CD4-positive, alpha-beta T cell (primary cell): ENCODE results near the gene NCDN. TPM values are rescaled to one million over a fixed set of nuclear protein-coding genes. Genes with fewer than 3 reads are reported as not detected.

ENCODE experiments used
- ATAC-seq: fragments of 200-7000 bp; cut with Tn5 transposase; one replicate; pipeline ENCODE4 v1.10.0; 2022; ENCODE audit warnings: mild to moderate bottlenecking; ENCODE audit not compliant: poor library complexity
- CTCF ChIA-PET: fragments of 350-600 bp; sonication (Branson Sonifier 250); formaldehyde crosslinking; loops from one replicate; lab custom pipeline; 2021; ENCODE audit warnings: antibody characterized with exemption, inconsistent platforms; lab: Charles Lee
- POLR2A ChIA-PET: fragments of 350-600 bp; sonication (Branson Sonifier 250); formaldehyde crosslinking; loops from one replicate; lab custom pipeline; 2021; ENCODE audit warnings: antibody characterized with exemption, inconsistent platforms; lab: Charles Lee
- DNase-seq, 14 experiments: peaks; one replicate each; pipeline ENCODE4 v3.0.0-alpha.2; 2013 to 2020; ENCODE audit warnings: mixed read lengths in 2 of 14
- H3K27ac ChIP-seq, 2 donors: one replicate each; pipeline versions ENCODE4 v1.5.1 to v1.7.0; 2013; ENCODE audit warnings: low read length in 2 of 2, low read depth in 1 of 2, mild to moderate bottlenecking in 1 of 2
- H3K27me3 ChIP-seq, 2 experiments: 1 replicate in 1 of 2; 2 replicates in 1 of 2; pipeline versions ENCODE4 v1.6.1 to v1.7.0; 2013; ENCODE audit warnings: low read length in 2 of 2, control low read depth in 1 of 2, mild to moderate bottlenecking in 1 of 2, moderate library complexity in 1 of 2; ENCODE audit not compliant: insufficient read depth in 2 of 2, control insufficient read depth in 1 of 2
- H3K36me3 ChIP-seq: one replicate; pipeline ENCODE4 v1.6.1; 2013; ENCODE audit warnings: low read length, control low read depth; ENCODE audit not compliant: insufficient read depth
- H3K4me1 ChIP-seq: one replicate; pipeline ENCODE4 v1.6.1; 2013; ENCODE audit warnings: low read length, control low read depth; ENCODE audit not compliant: insufficient read depth
- H3K4me3 ChIP-seq: one replicate; pipeline ENCODE4 v1.5.1; 2013; ENCODE audit warnings: mild to moderate bottlenecking, low read length, moderate library complexity
- H3K9me3 ChIP-seq, 2 experiments: 1 replicate in 1 of 2; 2 replicates in 1 of 2; pipeline versions ENCODE4 v1.6.1 to v1.7.0; 2013; ENCODE audit warnings: low read length in 2 of 2, mild to moderate bottlenecking in 2 of 2, control low read depth in 1 of 2, moderate library complexity in 1 of 2; ENCODE audit not compliant: control insufficient read depth in 1 of 2, insufficient read depth in 1 of 2
- H3K27ac Mint-ChIP-seq: one replicate; pipeline ENCODE4 v1.8.0; 2020; ENCODE audit warnings: mixed read lengths
- H3K27me3 Mint-ChIP-seq: one replicate; pipeline ENCODE4 v1.8.0; 2021; ENCODE audit warnings: mixed read lengths
- H3K36me3 Mint-ChIP-seq: one replicate; pipeline ENCODE4 v1.8.0; 2021; ENCODE audit warnings: low read depth, mixed read lengths
- H3K4me1 Mint-ChIP-seq: one replicate; pipeline ENCODE4 v1.8.0; 2021; ENCODE audit warnings: low read depth, mixed read lengths
- H3K4me3 Mint-ChIP-seq: one replicate; pipeline ENCODE4 v1.8.0; 2020; ENCODE audit warnings: mild to moderate bottlenecking, mixed read lengths
- H3K9me3 Mint-ChIP-seq: one replicate; pipeline ENCODE4 v1.8.0; 2020; ENCODE audit warnings: mixed read lengths
- CTCF ChIP-seq: fragments of 200-600 bp; IDR thresholded peaks from one replicate; pipeline ENCODE4 v1.8.0; 2022; ENCODE audit warnings: antibody characterized with exemption, mild to moderate bottlenecking
- intact Hi-C, 2 experiments: fragments of 100-400 bp; cut with DNase I in 1 of 2; cut with micrococcal nuclease in 1 of 2; formaldehyde crosslinking; loops; one replicate each; pipeline versions ENCODE4 v1.15.1 to v1.9.0; 2023 to 2025; cut with DNase I, micrococcal nuclease
- total RNA-seq, 174 experiments: library from RNA in 2 of 174; stranded (reverse) in 2 of 174; gene quantifications; one replicate each; pipeline ENCODE4 v1.2.3 and lab custom pipeline; 2021 to 2026

The NCDN gene
- total RNA-seq, 2 experiments from 2014 or later = 12.8 to 14.2 TPM

DNA sequence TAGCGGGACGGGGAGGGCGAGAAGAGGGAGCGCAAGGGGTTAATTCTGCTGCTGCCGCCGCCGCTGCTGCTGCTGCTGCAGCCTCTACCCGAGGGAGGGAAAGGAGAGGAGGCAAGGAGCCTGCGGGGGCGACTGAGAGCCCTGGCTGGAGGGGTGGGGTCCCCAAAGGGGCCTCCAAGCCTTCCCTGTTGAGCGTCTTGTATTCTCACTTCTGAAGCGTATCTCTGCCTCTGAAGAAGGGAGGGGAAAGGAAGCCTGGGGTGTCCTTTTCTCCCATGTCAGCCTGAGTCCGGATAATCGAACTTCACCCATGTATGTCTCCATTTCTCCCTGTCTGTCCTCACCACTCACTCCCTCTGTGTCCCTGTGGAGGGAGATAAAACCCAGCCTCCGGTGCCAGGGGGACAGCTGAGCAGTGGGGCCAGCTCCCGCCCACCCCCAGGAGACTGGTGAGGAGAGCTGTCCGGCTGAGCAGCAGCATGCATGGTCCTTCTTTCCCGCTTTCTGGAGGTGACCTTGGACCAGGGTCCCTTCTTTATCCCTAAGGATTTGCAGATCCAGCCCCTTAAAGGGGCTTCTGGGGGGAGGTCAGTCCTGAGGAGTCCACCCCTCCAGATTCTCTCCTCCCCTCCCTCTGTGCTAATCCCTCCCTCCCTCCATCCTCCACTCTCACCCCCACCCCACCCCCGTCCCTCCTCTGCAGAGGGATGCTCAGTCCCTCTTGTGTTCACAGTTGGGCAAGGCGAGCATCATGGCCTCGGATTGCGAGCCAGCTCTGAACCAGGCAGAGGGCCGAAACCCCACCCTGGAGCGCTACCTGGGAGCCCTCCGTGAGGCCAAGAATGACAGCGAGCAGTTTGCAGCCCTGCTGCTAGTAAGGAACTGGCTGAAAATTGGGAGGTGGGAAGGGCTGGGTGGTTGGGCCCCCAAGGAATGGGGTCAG is 1.0 kb downstream of the NCDN start:
- intact Hi-C loops = loop anchor here (5.0 to 10.0 kb wide), 4 partner anchors 356 to 694 kb away; partner anchors contain the start of genes SFPQ (in 1 of the 2) and ZMYM6 (in 1 of the 2)
- Histone ChIP-seq H3K27ac (peak overlapping the region; percentile 77 to 84), H3K4me3 (peak overlapping the region; percentile 98), H3K9me3 (no peaks in the 10 kb centered on the region), H3K27me3 (no peaks in the 10 kb centered on the region), H3K36me3 (peaks cover 15% of the 10 kb centered on the region), H3K4me1 (peaks cover 49% of the 10 kb centered on the region)
- no peak for TF ChIP-seq CTCF
- Mint-ChIP-seq H3K4me3 (peak overlapping the region; percentile 100), H3K4me1 (peaks cover 68% of the 10 kb centered on the region), H3K27ac (peak overlapping the region; percentile 97), H3K36me3 (peaks cover 71% of the 10 kb centered on the region), H3K27me3 (no peaks in the 10 kb centered on the region), H3K9me3 (no peaks in the 10 kb centered on the region)
- DNase-seq (peak in 4 of 14 experiments; percentile 34 to 66 (median 44)), ATAC-seq (no peak)
- POLR2A ChIA-PET = interaction anchor here (0.8 to 3.2 kb wide), 15 partner anchors 10 to 1916 kb away, joined by 3 to 53 read pairs (median 5); partner anchors contain the start of genes CLSPN, SFPQ and ZC3H12A
- CTCF ChIA-PET = interaction anchor here (0.6 to 2.4 kb wide), 4 partner anchors 10 to 108 kb away, joined by 3 to 9 read pairs (median 4); no protein-coding TSS in a partner anchor

DNA sequence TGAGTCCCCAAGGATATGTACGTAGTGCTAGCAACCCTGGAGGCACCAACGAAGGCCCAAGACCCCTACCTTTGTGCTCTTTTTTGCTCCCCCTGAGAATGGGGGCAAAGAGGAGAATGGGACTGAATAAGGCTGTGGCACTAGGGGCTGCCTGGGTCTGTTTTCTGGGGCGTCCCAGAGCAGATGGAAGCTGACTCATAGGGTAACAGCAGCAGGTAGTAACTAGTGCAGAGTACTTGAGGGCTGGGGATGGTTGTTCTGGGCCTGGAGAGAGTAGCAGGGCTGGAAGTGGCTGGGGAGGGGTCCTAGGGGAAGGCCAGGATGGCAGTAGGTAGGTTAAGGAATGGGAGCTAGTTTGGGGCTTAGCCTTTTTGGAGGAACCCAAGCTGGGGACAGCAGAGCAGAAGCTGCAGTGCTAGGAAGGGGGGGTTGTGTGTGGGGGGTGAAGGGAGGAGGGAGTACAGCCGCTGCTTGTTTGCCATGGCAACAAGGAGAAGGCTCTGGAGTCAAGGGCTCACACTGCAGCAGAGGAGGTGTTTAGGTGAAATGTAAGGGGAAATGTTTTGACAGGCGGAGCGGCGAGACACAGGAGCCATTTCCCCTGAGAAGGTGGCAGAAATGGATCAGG is 1.8 kb downstream of the NCDN start:
- peak overlapping the region; percentile 30 to 77 for H3K27ac ChIP-seq
- intact Hi-C loops = loop anchor here (5.0 to 10.0 kb wide), 4 partner anchors 357 to 695 kb away; partner anchors contain the start of genes SFPQ (in 1 of the 2) and ZMYM6 (in 1 of the 2)
- CTCF ChIA-PET = interaction anchor here (0.6 to 2.4 kb wide), 3 partner anchors 9 to 109 kb away, joined by 3 to 9 read pairs (median 5); no protein-coding TSS in a partner anchor
- Mint-ChIP-seq H3K27ac (peak overlapping the region; percentile 97), H3K36me3 (peaks cover 68% of the 10 kb centered on the region), H3K4me1 (peaks cover 63% of the 10 kb centered on the region), H3K4me3 (peak overlapping the region; percentile 73), H3K9me3 (no peaks in the 10 kb centered on the region), H3K27me3 (no peaks in the 10 kb centered on the region)
- POLR2A ChIA-PET = interaction anchor here (0.6 to 1.5 kb wide), 5 partner anchors 11 to 252 kb away, joined by 3 to 4 read pairs (median 3); no protein-coding TSS in a partner anchor
- no peak overlapping the region for H3K4me3 ChIP-seq
- TF ChIP-seq CTCF = no peak
- H3K9me3 ChIP-seq = no peaks in the 10 kb centered on the region
- DNase-seq (peak in 7 of 14 experiments; percentile 23 to 81 (median 43)), ATAC-seq (peak; percentile 27)
- H3K27me3 ChIP-seq = no peaks in the 10 kb centered on the region
- H3K4me1 ChIP-seq = peaks cover 54% of the 10 kb centered on the region
- peaks cover 18% of the 10 kb centered on the region for H3K36me3 ChIP-seq
